GM18517 (cell line): ENCODE results near the gene MSRB1.

Experiments
- ATAC-seq: cut with Tn5 transposase; IDR thresholded peaks from one replicate; pipeline ENCODE4 v1.9.1; 2021; ENCODE audit warnings: mild to moderate bottlenecking, moderate library complexity; ENCODE audit not compliant: unreplicated experiment

The MSRB1 gene

DNA sequence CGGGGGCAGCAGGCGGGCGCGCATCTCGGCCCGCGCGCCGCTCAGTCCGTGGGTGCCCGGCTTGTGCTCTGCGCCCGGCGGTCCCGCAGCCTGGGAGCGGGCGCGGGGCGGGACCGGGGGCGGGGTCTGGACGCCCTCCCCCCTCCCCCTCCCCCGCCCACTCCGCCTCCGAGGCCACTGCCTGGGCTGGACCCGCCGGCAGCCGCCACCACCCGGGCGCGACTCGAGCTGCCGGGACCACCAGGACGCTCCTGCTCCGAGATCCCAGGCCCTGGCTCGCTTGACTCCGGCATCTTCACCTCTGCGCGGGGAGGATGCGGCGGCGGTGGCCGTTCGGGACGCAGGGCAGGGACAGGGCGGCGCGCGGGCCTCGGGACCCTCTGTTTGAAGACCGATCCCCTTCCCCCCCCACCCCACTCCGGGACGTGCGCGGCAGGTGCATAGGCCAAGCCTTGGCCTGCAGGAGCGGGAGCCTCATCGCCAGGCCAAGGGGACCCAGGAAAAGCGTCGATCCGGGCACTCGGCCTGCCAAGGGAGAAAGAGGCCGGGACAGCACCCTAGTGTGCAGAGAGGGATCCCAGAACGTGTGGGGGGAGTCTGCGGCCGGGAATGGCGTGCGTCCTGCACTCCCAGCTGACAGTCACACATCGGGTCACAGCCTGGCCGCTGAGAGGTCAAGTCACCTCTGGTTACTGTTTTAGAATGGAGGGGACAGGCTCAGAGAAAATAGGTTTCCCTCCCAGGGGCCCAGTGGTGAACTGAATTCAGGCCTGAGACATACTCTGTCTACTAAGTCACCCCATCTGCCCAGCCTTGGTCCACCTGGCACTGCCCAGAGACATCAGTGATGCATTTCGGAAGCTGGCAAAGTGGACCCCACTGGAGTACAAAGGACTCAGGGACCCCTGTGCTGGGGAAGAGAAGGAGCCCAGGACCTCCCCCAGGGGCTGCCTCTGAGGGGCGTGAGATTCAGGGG is 24.4 kb downstream of the MSRB1 start, which contains the start of gene HS3ST6:
HS3ST6 (minus strand) TSS at position 65 of the 976 bp plus-strand sequence. CDS start 92 bp downstream, outside the sequence.
- no peak for ATAC-seq

DNA sequence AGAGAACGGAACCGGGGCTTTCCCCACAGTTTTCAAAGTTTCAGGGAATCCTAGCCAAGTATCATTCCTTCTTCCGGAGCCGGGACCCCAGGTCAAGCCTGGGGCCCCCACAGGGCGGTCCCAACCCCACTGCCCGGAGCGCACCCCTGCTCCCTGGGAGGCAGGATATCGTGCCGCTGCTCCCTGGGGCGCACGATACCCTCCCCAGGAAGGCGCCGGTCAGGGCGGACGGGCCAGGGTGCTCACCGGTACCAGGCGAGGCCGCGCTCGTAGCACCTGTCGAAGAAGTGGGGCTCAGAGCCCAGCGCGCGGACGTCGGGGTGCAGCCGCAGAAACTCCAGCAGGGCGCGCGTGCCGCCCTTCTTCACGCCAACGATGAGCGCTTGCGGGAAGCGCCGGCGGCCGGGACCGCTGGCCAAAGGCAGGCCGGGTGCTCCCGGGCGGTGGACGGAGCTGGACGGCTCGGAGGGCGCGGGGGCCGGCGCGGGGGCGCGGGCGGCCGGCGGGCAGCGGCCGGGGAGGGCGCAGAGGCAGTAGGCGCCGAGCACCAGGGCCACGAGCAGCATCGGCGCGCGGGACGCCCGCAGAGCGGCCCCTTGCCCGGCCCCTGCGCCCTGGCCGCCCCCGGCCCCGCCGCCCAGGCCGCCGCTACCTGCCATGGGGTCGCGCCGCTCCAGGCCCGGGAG is 25.2 kb downstream of the MSRB1 start:
- no peak for ATAC-seq

DNA sequence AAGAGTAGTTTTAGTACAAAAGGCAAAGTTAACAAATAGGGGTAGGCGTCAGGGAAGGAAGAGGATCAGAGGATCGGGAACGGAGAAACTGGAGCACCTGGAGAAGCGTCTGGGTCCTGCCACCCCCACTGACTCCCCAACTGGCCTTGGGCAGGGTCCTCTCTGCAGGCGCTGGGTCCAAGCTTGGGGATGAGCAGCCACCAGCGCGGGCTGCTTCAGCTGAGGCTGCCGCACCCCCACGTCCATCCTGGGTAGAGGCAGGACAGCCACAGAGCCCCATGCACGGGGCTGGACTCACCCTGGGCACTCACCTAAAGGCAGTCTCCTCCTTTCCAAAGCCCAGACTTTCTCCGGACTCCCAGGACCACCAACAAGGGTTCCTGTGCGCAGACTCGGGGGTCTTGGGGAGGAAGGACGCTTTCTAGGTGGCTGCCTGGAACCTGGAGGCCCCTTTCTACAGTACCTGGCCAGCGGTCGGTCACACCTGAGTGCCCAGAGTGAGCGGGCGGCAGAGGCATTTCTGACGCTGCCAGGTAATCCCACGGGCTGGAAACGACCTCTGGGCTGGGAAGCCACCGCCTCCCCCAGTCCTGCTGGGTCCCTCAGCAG is 25.8 kb downstream of the MSRB1 start:
- no peak for ATAC-seq

DNA sequence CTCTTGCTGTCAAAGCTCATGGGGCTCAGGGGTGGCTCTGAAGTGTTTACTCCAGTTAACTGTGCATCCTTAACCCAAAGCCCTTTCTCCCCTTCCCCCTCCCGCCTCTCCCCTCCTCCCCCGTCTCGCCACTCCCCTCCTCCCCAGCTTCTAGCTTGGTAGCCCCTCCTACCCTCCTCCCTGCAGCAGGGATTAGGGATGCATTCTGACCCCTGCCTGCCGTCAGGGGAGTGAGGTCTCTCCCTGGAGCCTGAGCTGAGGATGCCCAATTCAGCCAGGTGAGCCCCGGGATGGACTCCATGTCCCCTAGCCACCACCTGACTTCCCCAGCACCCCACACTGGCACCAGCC is 26.4 kb downstream of the MSRB1 start:
- no peak for ATAC-seq

DNA sequence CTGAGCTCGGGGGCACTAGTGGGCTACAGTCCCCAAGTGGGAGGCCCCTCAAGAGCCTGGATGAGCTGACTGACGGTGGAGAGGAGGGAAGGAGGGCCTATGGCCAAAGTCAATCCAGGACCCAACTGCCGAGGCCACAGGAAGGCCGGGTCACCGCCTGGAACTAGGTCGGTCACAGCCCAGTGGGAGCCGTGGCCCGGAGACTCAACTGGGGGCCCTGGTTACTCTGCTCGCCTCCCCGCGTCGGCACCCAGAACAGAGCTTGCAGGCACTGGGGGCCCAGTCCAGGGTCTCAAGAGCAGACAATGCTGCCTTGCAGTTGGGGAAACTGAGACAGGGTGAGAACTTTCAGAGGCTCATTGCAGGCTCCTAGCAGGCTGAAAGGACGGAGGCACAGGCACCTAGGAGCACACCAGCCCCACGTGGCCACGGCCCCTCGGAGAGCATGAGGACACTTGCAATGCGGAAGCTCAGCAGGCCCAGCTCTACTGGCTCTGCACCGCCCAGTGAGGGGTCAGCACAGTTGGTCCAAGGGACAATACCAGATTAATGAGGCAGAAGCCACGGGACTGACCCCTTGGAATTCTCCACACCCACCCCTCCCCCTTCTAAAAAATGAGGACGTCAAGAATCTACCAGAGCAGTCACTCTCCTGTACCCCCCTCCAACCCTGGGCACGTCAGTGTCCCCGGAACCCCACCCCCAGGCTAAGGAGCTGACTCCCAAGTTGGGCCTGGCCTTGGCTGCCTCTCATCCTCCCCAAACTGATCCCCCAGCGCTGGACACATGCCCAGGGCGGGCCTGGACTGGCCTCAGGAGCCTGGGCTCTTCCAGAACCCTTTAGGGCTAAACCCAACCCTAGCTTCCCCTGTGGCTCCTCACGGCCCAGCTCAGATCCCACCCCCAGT is 27.0 kb downstream of the MSRB1 start:
- no peak for ATAC-seq

DNA sequence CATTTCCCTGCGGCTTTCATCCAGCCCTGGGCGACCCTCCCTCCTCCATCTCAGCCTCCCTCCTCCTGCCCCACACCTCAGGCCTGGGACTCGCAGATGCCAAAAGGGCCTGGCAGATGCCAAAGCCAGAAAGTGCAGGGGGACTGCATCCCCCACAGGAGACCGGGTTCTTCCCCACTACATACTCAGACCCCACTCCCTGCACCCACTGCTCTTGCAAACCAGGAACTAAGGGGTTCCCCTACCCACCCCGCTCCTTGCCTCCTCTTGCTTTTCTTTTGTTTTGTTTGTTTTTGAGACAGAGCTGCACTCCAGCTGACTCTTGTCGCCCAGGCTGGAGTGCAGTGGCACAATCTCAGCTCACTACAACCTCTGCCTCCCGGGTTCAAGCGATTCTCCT is 28.0 kb downstream of the MSRB1 start:
- ATAC-seq: no peak

DNA sequence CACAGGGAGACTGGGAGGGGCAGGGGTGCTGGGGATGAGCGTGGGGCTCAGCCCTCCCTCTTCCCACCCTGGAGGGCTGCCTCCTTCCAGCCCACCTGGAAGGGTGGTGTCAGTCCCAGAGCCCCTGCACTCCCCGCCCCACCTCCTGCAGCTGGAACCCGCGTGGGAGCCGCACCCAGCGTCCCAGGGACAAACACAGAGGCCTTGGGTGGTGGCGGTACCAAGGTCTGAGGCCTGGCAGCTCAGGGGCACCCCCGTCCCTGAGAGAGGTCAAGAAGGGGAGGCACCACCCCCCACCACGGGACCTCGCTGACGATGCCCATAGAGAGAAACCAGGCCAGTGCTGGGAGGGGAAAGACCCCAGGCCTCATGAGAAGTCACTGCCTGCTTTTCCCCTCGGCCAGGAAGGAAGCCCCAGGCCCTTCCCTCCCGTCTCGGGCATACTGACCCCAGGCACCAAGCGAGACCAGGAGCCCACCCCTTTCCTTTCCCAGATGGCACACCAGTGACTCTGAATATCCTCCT is 28.9 kb downstream of the MSRB1 start:
- ATAC-seq: no peak

DNA sequence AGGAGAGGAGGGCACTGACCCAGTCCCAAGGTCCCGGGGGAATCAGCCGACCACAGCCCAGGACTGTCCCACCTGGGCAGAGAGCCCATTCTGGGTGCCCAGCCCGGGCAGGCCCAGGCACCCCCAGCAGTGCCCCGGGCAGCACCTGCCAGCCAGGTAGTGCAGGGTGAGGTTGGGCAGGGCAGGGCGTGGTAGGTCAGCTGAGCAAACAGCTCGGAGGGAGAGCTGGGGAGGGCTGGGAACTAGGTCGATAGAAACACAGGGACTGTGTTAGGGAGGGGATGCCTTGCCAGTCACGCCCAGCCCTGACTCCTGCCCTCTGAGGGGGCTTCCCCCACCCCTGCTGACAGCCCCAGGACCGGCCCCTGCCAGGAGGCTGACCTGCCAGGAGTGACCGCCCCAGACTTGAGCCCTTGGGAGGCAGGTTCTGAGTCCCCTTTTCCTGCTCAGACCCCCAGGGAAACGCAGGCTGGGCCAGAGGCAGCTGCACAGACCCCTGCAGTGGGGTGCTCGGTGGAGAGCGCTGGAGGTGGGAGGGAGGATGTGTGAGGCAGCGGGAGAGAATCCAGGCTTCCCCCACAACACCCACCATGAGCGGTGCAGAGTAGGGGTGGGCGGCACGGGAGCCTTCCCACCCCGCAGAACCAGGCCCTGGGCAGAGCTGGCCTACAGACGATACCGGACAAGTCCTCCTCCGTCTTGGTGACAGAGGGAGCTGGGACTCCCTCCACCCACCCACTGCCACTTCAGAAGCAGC is 29.5 kb downstream of the MSRB1 start:
- ATAC-seq: no peak

DNA sequence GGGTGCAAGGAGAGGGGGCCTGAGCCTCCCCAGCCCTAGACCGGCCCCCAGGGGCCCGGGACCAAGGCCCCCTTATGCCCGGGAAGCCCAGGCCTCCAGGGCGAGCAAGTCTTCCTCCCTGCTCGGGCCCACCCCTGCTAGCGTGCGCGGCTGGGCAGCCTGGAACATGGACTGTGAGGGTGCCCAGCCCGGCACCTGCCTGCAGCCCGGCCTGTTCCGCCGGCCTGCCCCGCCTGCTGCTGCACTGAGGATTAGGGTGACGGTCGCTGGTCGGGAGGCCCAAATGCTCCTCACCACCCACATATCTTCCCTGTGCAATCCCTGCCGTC is 30.8 kb downstream of the MSRB1 start:
- ATAC-seq: no peak

DNA sequence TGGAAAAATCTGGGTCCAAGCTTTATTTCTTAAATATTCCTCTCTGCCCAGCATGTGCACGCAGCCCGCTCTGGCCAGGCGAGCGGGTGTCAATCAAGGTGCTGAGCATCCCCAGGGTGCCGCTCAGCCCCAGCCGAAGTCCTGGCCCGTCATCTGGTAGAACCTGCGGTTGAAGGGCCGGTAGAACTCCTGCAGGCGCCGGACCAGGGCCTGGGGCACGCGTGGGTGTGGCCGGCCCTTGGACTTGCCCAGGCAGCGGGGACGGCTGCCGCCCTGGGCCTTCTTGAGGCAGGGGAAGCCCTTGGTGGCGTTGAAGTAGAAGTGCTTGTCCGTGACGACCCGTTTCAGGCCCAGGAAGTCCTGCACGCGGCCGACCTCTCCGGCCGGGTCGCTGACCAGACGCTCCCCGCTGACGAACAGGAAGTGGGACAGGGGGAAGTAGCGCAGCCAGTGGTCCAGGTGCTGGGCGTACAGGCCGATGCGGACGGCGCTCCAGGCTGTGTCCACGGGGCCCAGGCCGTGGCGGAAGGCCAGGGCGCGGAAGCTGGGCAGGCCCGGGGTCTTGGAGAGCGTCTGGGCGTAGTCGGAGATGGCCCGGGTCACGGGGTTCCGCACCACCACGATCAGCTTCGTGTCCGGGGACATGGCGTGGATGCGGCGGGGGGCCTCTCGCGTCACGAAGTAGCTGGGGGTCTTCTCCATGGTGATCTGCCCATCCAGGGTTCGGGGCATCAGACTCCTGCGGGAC is 31.4 kb downstream of the MSRB1 start:
- ATAC-seq: no peak

DNA sequence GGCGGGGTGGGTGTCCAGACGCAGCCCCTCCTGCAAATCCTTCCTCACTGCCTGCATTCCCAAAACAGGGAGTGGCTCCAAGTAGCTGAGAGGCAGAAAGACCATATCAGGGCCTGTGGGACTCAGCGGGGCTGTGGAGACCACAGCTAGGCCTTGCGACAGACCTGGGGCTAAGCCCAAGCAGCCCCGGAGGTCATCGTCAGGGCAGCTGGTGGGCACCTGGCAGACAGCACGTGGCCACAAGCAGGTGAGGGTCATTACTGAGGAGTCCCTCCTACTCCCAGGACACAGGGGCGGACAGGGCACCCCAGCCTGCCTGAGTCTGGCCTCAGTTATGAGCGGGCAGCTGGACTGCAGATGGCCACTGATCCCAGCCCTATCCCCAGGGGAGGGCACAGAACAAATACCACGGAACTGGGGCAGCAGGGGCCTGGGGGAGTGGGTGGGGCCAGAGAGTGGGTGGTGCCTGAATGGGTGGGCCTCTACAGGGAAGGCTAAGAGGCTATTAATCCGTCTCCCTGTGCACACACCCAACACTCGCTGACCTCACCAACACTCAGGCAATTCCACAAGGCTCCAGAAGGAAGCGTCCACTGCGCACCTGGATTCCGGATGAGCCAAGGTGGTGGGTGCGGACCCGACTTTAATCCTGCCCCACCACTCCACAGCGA is 33.3 kb downstream of the MSRB1 start:
- no peak for ATAC-seq

DNA sequence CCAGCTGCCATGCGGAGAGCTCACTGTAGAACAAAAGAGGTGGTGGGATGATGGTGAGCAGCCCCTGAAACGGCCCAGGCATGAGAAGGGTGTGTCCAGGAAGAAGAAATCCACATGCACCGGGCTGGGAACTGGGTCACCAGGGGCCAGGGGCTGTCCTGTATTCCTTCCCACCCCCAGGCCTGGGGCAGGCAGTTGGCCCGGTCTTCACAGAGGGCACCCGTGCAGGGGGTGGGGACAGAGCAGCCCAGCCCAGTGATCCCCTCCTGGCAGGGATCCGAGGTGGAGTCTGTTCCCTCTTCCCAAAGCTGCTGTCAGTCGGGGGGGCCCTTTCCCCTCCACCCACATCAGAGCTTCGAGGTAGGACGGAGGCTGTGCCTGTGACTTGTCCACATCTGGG is 34.0 kb downstream of the MSRB1 start:
- no peak for ATAC-seq

DNA sequence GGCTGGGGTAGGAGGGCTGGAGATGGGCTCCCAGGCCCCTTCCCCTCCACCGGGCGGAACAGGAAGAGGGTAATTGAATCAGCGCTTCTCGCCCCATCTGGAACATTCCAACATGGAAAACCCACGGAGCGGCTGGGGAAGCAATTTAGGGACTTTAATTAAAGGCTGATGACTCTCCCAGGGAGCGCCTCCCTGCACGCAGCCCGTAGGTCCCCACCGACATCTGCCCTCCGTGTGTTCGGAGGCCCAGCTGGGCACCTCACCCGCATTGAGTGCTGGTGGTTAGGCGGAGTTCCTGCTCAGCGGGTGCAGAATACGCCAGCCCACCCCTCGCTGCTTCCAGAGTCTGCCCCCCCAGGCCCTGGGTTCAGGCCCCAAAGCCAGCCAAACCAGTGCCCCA is 34.8 kb downstream of the MSRB1 start:
- no peak for ATAC-seq

DNA sequence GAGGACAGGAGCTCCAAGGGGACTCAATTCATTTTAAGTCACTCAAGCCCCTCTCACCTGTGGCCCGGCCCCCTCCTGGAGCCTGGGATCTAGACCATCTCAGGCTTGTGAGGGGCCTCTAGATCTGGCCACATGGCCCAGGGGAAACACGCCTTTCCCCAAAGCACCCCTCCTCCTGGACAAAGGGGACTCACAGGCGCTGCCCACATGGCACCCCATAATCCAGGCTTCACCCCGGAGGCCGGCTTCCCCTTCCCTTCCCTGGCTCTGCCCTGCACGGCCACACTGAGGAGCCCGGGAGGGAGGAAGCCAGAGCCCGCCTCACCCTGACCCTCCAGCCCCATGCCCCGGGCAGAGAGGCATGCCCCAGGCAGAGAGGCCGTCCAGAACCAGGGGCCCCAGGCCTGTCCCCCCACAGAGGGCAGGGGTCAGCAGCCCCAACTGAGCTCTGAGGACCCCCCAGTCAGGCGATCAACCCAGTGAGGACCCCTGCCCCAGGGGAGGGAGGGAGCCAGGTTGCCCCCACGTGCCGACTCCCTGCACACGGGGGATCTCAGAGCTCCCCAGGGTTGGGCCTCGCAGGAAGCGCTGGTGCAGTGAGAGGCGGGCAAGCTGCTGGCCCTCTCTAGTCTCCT is 35.7 kb downstream of the MSRB1 start:
- ATAC-seq: no peak

DNA sequence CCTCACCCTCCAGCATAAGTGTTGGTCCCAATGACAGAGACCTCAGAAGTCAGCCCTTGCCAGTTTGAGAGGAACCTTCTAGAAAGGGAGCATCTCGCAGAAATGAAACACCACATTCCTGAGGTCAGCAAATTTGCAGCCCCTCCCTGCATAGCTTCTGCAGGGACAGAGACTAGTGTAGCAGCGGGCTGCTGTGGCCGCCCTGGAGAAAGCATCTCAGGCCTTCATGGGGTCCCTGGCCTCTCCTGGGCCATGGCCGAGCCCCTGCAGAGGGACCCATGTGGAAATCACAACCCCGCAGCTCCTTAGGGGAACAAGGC is 36.2 kb downstream of the MSRB1 start:
- ATAC-seq: no peak

DNA sequence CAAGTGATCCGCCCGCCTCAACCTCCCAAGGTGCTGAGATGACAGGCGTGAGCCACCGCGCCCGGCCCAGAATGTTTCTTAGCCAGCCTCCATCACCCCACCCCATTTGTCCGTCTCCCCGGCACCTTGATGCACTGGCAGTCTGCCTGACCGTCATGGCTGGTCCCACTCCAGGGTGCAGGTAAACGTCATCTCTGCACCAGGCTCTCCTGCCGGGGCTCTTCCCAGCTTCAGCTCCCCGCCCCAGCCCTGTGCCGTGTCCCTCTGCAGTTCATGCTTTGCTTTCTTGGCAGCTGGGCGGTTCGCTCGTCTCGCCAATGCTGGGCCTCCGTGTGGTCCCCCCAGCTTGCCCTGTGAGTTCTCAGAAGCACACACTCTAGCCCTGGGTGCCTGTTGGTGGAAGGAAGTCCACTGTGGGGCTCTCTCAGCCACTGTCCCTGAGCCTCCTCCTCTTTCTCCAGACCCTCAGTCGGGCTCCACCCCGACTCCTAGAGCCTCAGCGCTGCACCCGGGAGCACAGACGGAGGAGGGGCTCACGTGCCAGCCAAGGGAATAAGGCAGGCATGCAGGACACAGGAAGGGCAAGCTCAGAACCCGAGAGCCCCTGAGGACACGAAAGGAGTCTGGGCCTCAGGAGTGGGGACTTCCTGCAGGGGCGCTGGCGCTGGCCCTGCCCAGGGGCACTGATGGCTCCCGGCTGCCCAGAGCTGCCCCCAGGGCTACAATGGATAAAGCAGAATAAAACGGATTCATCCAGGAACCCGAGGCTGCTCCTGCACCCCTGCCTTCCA is 36.7 kb downstream of the MSRB1 start:
- no peak for ATAC-seq
